ENCODE results near the gene ASMTL.

Gene ASMTL

DNA sequence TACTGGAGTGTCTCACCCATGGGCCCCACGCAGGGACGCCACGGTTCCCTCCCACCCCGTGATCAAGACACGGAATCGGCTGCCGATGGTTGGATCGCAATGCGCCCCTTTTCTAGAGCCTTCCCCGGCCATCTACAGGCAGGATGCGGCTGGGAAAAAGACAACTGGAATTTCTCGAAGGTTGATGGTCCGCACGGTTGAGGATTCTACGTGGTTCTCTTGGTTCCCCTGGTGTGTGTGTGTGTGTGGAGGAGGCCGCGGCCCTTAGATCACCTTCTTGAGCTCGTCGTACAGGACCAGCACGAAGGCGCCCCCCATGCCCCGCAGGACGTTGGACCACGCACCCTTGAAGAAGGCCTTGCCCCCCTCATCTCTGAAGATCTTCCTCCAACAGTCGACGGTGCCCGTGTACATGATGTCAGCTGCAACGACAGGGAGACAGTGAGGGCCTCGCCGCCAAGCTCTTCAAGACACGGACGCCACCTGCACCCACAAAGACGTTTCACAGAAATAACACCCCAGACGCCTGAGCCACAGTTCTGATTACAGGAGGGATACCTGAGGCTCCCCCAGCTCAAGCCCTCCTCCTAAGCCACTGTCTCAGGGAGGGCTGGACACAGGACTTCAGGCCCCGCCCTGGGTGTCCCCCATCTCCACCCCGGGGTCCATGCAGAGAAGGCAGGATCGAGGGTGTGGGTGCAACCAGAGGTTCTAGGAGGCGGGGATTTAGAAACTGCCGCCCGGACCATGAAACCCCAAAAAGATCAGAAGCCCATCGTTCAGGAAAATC lies 66.2 kb downstream of the ASMTL start:
- TF ChIP-seq, protein P1, sequence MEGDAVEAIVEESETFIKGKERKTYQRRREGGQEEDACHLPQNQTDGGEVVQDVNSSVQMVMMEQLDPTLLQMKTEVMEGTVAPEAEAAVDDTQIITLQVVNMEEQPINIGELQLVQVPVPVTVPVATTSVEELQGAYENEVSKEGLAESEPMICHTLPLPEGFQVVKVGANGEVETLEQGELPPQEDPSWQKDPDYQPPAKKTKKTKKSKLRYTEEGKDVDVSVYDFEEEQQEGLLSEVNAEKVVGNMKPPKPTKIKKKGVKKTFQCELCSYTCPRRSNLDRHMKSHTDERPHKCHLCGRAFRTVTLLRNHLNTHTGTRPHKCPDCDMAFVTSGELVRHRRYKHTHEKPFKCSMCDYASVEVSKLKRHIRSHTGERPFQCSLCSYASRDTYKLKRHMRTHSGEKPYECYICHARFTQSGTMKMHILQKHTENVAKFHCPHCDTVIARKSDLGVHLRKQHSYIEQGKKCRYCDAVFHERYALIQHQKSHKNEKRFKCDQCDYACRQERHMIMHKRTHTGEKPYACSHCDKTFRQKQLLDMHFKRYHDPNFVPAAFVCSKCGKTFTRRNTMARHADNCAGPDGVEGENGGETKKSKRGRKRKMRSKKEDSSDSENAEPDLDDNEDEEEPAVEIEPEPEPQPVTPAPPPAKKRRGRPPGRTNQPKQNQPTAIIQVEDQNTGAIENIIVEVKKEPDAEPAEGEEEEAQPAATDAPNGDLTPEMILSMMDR (IDR thresholded peaks at IDR 0.05; ENCODE audit: insufficient read depth, low read length, poor library complexity, severe bottlenecking), result no peak
- no peak for TF ChIP-seq EZH2phosphoT487 (conservative IDR thresholded peaks at IDR 0.05; ENCODE audit: low read length)
- Histone ChIP-seq H3K27me3 (ENCODE audit: low read length) (no peaks in the 10 kb centered on the region), H3K27ac (ENCODE audit: low read depth, low read length) (no peak overlapping the region), H3F3A (ENCODE audit: insufficient read depth) (peaks cover 3% of the 10 kb centered on the region; the same call in 1 of the 2 replicates), H3K4me3 (ENCODE audit: insufficient read depth, low read length, poor library complexity, severe bottlenecking) (no peak overlapping the region), H4K20me1 (ENCODE audit: low read depth, low read length) (peaks cover 12% of the 10 kb centered on the region), H3K9ac (ENCODE audit: low read length) (no peak overlapping the region), H2AFZ (ENCODE audit: low read depth, low read length, severe bottlenecking) (no peak overlapping the region), H3K4me2 (ENCODE audit: low read depth, low read length, poor library complexity, severe bottlenecking) (no peak overlapping the region), H3K9me3 (ENCODE audit: insufficient read depth, low read length) (no peaks in the 10 kb centered on the region), H3K36me3 (ENCODE audit: low read length) (peaks cover 8% of the 10 kb centered on the region; the same call in 1 of the 2 replicates), H3K9me2 (replicated peaks; ENCODE audit: insufficient read depth, low read length) (no peaks in the 10 kb centered on the region), H3K79me2 (ENCODE audit: insufficient read depth, low read length) (peaks cover 27% of the 10 kb centered on the region)

DNA sequence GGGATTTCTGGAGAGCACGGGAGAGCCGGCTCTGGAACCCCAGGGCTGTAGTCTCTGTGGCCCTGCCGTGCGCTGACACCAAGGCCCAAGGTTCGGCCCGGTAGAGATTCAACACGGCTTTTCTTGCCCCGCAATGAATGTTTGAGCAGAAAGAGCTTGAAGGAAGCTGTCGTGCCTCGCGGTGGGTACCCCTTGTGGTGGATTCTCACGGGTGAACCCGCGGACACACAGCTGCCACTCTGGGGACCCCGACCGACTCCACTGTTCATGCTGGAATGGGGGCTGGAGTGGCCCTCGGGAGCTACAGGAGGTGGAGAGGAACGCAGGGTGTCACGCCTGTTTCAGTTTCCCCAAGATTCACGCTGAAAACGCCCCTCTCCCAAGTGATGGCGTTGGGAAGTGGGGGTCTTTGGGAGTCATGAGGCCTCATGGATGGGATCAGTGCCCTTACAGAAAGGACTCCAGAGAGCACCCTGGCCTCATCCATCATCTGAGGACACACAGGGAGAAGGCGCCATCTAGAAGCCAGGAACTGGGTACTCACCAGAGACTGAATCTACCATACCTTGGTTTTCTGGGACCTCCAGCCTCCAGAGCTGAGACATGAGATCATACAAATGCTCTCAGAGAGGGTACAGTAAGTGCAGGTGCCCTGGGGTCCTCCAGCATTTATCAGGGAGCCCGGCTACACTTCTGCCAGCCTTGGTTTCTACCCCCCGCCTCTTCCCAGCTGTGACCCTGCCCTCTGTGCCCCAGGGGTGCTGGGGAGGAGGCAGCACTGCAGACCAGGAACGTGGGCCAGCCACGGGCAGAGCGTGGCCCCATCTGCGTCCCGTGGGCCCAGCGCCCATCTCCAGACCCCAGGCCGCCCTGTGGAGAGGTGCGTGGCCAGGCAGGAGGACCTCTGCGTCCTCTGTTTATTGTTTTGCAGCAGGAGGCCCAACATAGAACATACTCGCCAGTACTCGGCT lies 67.2 kb downstream of the ASMTL start:
- TF ChIP-seq EZH2phosphoT487 (conservative IDR thresholded peaks at IDR 0.05; ENCODE audit: low read length), result no peak
- TF ChIP-seq, protein P1 (IDR thresholded peaks at IDR 0.05; ENCODE audit: insufficient read depth, low read length, poor library complexity, severe bottlenecking), result no peak
- no peaks in the 10 kb centered on the region for H3K9me3 ChIP-seq (ENCODE audit: insufficient read depth, low read length)
- no peaks in the 10 kb centered on the region for H3K9me2 ChIP-seq (replicated peaks; ENCODE audit: insufficient read depth, low read length)
- no peaks in the 10 kb centered on the region for H3K36me3 ChIP-seq (ENCODE audit: low read length)
- H3K27ac ChIP-seq (ENCODE audit: low read depth, low read length), result no peak overlapping the region
- H3K9ac ChIP-seq (ENCODE audit: low read length), result no peak overlapping the region
- peaks cover 3% of the 10 kb centered on the region; the same call in 1 of the 2 replicates for H3F3A ChIP-seq (ENCODE audit: insufficient read depth)
- H4K20me1 ChIP-seq (ENCODE audit: low read depth, low read length), result peaks cover 4% of the 10 kb centered on the region; the same call in 1 of the 2 replicates
- peaks cover 18% of the 10 kb centered on the region for H3K79me2 ChIP-seq (ENCODE audit: insufficient read depth, low read length)
- H3K4me2 ChIP-seq (ENCODE audit: low read depth, low read length, poor library complexity, severe bottlenecking), result no peak overlapping the region
- no peaks in the 10 kb centered on the region for H3K27me3 ChIP-seq (ENCODE audit: low read length)
- H2AFZ ChIP-seq (ENCODE audit: low read depth, low read length, severe bottlenecking), result no peak overlapping the region
- H3K4me3 ChIP-seq (ENCODE audit: insufficient read depth, low read length, poor library complexity, severe bottlenecking), result no peak overlapping the region

DNA sequence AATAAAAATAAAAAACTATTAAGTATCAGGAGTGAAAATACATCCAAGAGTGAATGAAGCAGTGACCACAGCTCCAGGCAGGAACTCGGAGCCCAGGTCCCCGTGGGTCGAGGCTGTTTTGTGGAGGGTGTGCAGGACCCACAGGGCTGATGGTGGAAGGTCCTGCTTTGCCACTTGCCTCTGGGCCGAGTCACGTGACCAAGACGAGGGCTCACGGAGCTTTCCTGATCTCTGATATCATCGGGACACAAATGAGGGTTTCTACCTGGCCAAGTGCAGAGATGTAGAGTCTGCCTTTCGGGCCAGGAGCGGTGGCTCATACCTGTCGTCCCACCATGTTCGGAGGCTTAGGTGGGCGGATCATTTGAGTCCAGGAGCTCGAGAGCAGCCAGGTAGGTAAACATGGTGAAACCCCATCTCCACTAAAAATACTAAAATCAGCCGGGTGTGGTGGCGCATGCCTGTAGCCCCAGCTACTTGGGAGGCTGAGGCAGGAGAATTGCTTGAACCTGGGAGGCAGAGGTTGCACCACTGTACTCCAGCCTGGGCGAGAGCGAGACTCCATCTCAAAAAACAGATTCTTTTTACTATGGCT lies 68.0 kb downstream of the ASMTL start:
- no peak overlapping the region for H3K4me3 ChIP-seq (ENCODE audit: insufficient read depth, low read length, poor library complexity, severe bottlenecking)
- H3K27me3 ChIP-seq (ENCODE audit: low read length), result no peaks in the 10 kb centered on the region
- H2AFZ ChIP-seq (ENCODE audit: low read depth, low read length, severe bottlenecking), result no peak overlapping the region
- H3K9me3 ChIP-seq (ENCODE audit: insufficient read depth, low read length), result no peaks in the 10 kb centered on the region
- peaks cover 10% of the 10 kb centered on the region; the same call in 1 of the 2 replicates for H3K79me2 ChIP-seq (ENCODE audit: insufficient read depth, low read length)
- no peak for TF ChIP-seq EZH2phosphoT487 (conservative IDR thresholded peaks at IDR 0.05; ENCODE audit: low read length)
- TF ChIP-seq, protein P1 (IDR thresholded peaks at IDR 0.05; ENCODE audit: insufficient read depth, low read length, poor library complexity, severe bottlenecking), result no peak
- 0 out of 2 replicates have a peak, but pooled peaks cover under 1% of the 10 kb centered on the region for H4K20me1 ChIP-seq (ENCODE audit: low read depth, low read length)
- no peaks in the 10 kb centered on the region for H3K36me3 ChIP-seq (ENCODE audit: low read length)
- H3K9me2 ChIP-seq (replicated peaks; ENCODE audit: insufficient read depth, low read length), result no peaks in the 10 kb centered on the region
- H3K4me2 ChIP-seq (ENCODE audit: low read depth, low read length, poor library complexity, severe bottlenecking), result no peak overlapping the region
- H3K27ac ChIP-seq (ENCODE audit: low read depth, low read length), result no peak overlapping the region
- no peak overlapping the region for H3K9ac ChIP-seq (ENCODE audit: low read length)
- peaks cover 3% of the 10 kb centered on the region; the same call in 1 of the 2 replicates for H3F3A ChIP-seq (ENCODE audit: insufficient read depth)

Measured in SU-DHL-6 (cell line).